HG03571 (cell line): ENCODE results near the gene CYB561A3.

Source experiments
- ATAC-seq: cut with Tn5 transposase; IDR thresholded peaks from one replicate; pipeline ENCODE4 v1.9.1; 2021; ENCODE audit not compliant: unreplicated experiment

The CYB561A3 gene

DNA sequence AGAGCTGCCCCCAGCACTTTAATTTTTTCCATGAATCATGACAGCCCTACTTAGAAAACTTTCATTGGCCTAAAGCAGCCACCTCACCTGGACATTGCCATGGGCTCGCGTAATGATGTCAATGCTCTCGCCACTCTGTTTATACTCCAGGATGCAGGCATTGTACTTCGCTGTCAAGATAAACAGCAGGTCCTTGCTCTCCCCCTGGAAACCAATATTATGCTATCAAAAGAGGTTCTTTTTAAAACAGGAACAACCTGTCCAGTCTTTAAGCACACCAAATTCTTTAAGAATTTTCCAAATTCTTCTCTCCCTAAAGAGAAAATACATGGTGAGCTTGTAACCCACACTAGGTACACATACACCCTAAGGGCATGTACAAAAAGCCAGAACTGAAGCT is 31.8 kb downstream of the CYB561A3 start:
- no peak for ATAC-seq

GRCh38 chr11:61328351-61328750 is 33.3 kb downstream of the CYB561A3 start:
- no peak for ATAC-seq

DNA sequence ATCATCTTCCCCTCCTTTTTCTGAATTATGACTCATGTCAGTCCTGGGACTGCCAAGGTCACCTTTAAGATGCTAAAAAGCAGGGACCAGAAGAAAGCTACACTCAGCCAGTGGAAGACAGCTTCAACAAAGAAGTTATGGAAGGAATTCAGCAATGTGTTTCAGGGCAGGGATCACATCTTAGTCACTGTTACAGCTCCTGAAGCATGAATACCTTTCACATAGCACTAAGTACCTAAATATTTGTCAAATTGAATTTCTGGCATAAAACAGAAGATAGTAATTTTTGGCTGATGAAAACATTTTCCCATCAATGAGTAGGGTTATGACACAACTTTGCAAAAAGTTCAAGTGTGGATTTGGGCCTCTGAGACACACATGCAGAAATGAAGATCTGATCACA is 34.0 kb downstream of the CYB561A3 start:
- no peak for ATAC-seq

- ATAC-seq: no peak
These were observed 35.9 kb downstream of the CYB561A3 start for GRCh38 chr11:61325649-61326414.

- ATAC-seq: no peak
These were observed 46.4 kb downstream of the CYB561A3 start for GRCh38 chr11:61315260-61315659.

DNA sequence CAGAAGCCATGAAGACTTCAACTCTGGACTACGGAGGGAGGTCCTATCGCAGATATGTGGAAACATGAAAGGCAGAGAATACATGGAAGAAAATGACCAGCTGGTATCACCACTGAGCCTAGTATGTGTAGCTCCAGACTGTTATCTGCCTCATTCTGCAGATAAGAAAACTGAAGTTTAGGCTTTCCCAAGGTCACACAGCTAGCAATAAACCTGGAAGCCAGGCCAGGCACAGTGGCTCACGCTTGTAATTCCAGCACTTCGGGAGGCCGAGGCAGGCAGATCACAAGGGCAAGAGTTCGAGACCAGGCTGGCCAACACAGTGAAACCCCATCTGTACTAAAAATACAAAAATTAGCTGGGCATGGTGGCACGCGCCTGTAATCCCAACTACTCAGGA is 50.9 kb downstream of the CYB561A3 start:
- ATAC-seq: no peak

DNA sequence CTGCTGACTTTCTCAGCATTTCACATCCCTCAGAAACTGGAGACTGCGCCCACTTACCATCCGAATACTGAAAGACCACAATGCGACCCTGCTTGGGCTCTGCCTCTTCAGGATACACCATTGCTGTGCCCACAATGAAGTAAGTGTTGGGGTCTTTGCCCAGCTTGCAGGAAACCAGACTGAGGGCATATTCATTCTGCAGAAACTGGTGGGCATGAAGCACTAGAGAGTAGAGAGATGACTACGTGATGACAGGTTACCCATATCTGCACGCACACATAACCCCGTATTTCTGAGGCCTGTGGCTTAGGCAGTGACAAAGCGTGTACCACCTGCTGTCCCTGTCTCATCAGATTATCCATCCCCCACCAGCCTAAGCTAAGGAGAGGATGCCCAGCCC is 51.9 kb downstream of the CYB561A3 start:
- ATAC-seq: no peak

DNA sequence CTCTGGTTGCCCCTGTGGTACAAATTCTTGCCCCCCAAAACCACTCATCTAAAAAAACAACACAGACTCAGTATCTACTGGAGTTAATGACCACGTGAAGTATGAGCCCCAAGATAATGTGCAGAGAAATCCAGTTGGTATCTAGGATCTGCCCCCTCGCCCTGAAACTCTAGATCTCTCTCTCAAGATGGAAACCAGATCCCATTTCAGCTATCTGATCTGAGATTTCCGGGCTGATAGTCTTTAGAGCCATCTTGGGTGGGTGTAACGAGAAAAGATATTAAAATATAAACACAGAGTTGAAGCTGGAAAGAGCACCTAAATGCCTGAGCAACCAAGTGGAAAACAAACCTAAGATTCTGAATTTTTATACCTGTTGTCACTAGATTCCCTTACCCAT is 52.5 kb downstream of the CYB561A3 start:
- ATAC-seq: no peak

- no peak for ATAC-seq
These were observed 54.3 kb downstream of the CYB561A3 start for GRCh38 chr11:61307354-61307753.

DNA sequence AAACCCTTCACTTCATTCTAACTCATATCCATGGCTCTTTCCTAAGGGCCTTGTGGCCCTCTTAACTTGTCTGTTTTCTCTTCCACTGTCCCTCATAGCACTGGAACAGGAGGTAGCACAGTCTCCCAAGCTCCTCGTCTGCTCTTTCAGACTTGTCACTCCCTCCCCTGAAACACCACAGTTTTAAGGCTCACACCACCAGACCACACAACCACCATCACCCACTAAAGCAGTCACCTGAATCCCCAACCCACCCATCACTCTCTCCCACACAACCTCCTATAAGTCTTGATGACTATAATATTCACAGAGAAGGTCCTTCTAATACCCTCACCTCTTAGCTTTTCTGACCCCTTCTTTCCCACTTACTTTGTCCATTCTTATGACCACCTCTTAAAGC is 55.5 kb downstream of the CYB561A3 start:
- ATAC-seq: no peak

DNA sequence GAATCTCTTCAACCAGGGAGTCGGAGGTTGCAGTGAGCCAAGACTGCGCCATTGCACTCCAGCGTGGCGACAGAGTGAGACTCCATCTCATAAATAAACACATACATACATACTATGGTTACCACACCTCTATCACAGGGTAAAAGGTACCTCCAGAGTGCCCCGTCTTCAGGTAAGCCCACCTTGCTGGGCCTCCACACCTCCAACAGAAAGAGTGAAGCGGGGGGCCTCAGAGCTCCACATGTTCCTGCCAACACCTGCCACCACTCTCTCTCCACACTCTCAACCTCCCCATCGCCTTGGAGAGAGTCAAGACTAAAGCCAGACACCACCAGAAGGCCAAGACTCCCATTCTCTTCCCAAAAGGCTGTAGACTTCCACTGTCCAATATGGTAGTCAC is 56.3 kb downstream of the CYB561A3 start:
- ATAC-seq: no peak

GRCh38 chr11:61303725-61304124 is 58.0 kb downstream of the CYB561A3 start:
- ATAC-seq: no peak

- ATAC-seq: no peak
These were observed 59.1 kb downstream of the CYB561A3 start for GRCh38 chr11:61302550-61302949.
